Prostate gland (tissue), 2 donors: Measurements from ENCODE around the gene UBAC2. TPM values are rescaled to one million over a fixed set of nuclear protein-coding genes. Genes with fewer than 3 reads are reported as not detected.

ENCODE experiments used
- DNase-seq: peaks from one replicate; pipeline ENCODE4 v3.0.0-alpha.2; 2019; ENCODE audit warnings: low spot score
- H3K27ac ChIP-seq, 2 donors: fragments of 200-600 bp; sonication (generic); 2 replicates each; pipeline ENCODE4 v1.5.1; 2017 to 2019
- H3K27me3 ChIP-seq: fragments of 200-600 bp; sonication (generic); replicated peaks from 2 replicates; pipeline ENCODE4 v1.5.1; 2019; ENCODE audit not compliant: insufficient read depth
- H3K36me3 ChIP-seq, 2 donors: fragments of 200-600 bp; sonication (generic); 1 replicate in 1 of 2; 2 replicates in 1 of 2; pipeline versions ENCODE4 v1.5.1 to v1.8.1; 2017 to 2019
- H3K4me1 ChIP-seq: fragments of 200-600 bp; sonication (generic); replicated peaks from 2 replicates; pipeline ENCODE4 v1.5.1; 2019
- H3K4me3 ChIP-seq, 2 donors: fragments of 200-600 bp; sonication (generic); 2 replicates each; pipeline ENCODE4 v1.5.1; 2017 to 2019
- H3K9me3 ChIP-seq: fragments of 200-600 bp; sonication (generic); 2 replicates; pipeline ENCODE4 v1.5.1; 2017
- CTCF ChIP-seq, 4 experiments: fragments of 200-600 bp in 2 of 4; fragments of 450-650 bp in 2 of 4; sonication (generic) in 2 of 4; IDR thresholded peaks; 1 replicate in 3 of 4; 2 replicates in 1 of 4; pipeline ENCODE4 v1.5.1; 2016 to 2019; ENCODE audit warnings: antibody characterized with exemption in 4 of 4, mild to moderate bottlenecking in 2 of 4, moderate library complexity in 2 of 4
- POLR2A ChIP-seq: fragments of 450-650 bp; IDR thresholded peaks from one replicate; pipeline ENCODE4 v1.6.1; 2016; ENCODE audit warnings: antibody characterized with exemption, mild to moderate bottlenecking
- POLR2AphosphoS5 ChIP-seq: sonication (generic); formaldehyde crosslinking; IDR thresholded peaks from one replicate; pipeline ENCODE4 v1.6.1; 2017; ENCODE audit warnings: antibody characterized with exemption
- WGBS: methylation state at CpG from one replicate; pipeline ENCODE4 v1.1.5; 2018; 5-methylcytosine and 5-hydroxymethylcytosine counted together
- intact Hi-C: fragments of 100-400 bp; cut with DNase I; formaldehyde crosslinking; loops from one replicate; pipeline ENCODE4 v1.14.2; 2022
- total RNA-seq, 2 donors: library from RNA; depleted of rRNA; stranded (reverse); fragments of >200 nt; gene quantifications; one replicate each; pipeline ENCODE4 v1.1.0, GENCODE V29; 2016

UBAC2 gene
- total RNA-seq, 2 donors from 2014 or later: 60.7 to 86.9 TPM

DNA sequence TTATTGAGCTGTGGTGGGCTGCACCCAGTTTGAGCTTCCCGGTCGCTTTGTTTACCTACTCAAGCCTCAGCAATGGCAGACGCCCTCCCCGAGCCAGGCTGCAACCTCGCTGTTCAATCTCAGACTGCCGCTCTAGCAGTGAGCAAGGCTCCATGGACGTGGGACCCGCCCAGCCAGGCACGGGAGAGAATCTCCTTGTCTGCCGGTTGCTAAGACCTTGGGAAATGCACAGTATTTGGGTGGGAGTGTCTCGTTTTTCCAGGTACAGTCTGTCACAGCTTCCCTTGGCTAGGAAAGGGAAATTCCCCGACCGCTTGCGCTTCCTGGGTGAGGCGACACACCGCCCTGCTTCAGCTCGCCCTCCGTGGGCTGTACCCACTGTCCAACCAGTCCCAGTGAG lies 27.7 kb upstream of the UBAC2 start:
- no peak for DNase-seq
- TF ChIP-seq POLR2A: no peak
- no peak for TF ChIP-seq CTCF (IDR thresholded peaks at IDR 0.05)
- TF ChIP-seq POLR2AphosphoS5: no peak
- H3K36me3 ChIP-seq: no peaks in the 10 kb centered on the region
- no peak overlapping the region for H3K4me3 ChIP-seq
- H3K27ac ChIP-seq: no peak overlapping the region
- H3K27me3 ChIP-seq: no peaks in the 10 kb centered on the region
- 81% methylated on average over 18 of the region's 18 CpGs for WGBS
- no peaks in the 10 kb centered on the region for H3K4me1 ChIP-seq
- H3K9me3 ChIP-seq: no peaks in the 10 kb centered on the region
- intact Hi-C loops: no loop called here

DNA sequence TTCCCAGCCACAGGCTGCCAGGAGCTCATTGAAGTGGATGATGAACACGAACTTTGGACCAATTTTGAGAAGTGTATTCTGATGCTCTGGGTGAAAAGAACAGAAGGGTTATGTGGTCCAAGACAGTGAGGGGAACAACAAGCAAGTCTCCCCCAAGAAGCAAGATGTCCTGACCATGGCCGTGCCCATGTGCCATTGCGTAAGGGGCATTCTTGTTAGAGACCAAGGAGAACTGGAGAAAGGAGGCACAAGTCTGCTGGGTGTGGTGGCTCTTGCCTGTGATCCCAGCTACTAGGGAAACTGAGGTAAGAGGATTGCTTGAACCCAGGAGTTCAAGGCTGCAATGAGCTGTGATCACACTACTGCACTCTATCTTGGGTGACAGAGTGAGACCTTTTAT lies 27.0 kb upstream of the UBAC2 start:
- Histone ChIP-seq H3K27ac (no peak overlapping the region), H3K9me3 (no peaks in the 10 kb centered on the region), H3K4me3 (no peak overlapping the region), H3K36me3 (no peaks in the 10 kb centered on the region), H3K27me3 (no peaks in the 10 kb centered on the region), H3K4me1 (no peaks in the 10 kb centered on the region)
- DNase-seq: no peak
- no peak for TF ChIP-seq POLR2A
- no peak for TF ChIP-seq POLR2AphosphoS5
- TF ChIP-seq CTCF (IDR thresholded peaks at IDR 0.05): no peak
- intact Hi-C loops: no loop called here
- WGBS: 80% methylated on average over 3 of the region's 3 CpGs

DNA sequence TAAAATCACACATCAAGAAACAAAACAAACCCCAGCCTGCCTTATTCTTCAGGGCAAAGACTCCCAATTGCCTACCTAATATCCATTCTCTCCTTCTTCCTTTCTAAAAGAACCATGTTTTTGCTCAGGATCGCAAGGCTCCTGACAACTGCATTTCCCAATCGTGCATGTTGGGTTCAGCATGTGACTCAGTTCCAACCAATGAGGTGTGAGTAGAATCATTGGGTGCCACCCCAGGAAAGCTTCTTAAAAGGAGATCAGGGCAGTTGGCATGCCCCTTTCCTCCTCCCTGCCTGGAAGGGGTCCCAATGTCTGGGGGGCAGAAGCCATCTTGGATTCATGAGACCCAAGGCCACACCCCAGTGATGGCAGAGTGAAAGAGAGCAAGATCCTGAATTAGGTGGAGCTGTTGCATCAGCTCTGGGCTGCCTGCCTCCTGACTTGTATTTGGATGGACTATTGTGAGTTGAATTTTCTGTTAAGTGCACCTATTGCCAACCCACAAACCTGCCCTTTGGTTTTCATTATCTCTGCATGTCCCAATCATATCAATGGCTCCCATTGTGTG lies 26.0 kb upstream of the UBAC2 start:
- intact Hi-C loops: no loop called here
- H3K27ac ChIP-seq: no peak overlapping the region
- no peaks in the 10 kb centered on the region for H3K9me3 ChIP-seq
- no peak for TF ChIP-seq CTCF (IDR thresholded peaks at IDR 0.05)
- TF ChIP-seq POLR2A: no peak
- TF ChIP-seq POLR2AphosphoS5: no peak
- 53% methylated on average over 2 of the region's 2 CpGs for WGBS
- H3K4me3 ChIP-seq: no peak overlapping the region
- no peaks in the 10 kb centered on the region for H3K4me1 ChIP-seq
- H3K27me3 ChIP-seq: no peaks in the 10 kb centered on the region
- DNase-seq: no peak
- H3K36me3 ChIP-seq: no peaks in the 10 kb centered on the region

DNA sequence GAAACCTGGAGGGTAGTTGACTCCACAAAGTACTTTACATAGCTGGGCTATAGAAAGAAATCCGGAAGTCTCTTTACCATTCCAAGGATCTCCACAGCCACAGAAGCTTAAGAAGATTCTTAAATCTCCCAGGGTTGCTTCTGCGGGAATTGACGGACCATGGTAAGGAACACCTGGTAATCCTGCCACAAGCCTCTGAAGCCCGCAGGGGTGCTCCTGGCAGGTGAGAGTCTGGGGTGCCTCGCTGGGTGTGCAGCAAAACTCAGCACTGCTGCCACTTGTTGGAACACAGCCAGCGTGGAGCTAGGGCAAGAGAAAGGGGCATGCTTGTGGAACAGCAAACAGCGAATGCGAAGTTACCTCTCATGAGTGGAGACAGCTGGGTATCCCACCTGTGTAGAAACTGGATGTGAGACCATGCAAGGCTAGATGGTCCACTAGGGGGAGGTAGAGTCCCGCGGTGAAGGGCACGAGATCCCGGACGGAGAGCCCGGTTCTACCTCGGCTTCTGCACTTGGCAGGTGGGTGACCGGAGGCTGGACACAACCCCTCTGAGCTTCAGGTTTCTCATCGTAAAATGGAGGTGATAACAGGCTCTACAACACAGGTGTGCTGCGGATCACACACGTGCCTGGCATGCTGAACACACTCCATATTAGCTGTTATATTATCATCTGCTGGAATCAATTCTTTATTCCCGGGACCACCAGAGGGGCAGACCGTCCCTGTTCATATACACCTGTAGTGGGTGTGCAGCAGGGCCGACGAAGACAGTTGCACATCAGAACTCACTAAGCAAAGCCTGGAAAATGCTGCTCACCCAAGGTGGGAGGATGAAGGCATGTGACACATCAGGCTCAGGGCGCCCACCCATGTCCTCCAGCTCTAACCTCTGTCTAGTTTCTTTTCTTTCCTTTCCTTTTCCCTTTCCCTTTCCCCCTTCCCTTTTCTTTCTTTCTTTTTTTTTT lies 24.1 kb upstream of the UBAC2 start:
- Histone ChIP-seq H3K9me3 (no peaks in the 10 kb centered on the region), H3K27me3 (no peaks in the 10 kb centered on the region), H3K4me3 (no peak overlapping the region), H3K4me1 (no peaks in the 10 kb centered on the region), H3K27ac (no peak overlapping the region), H3K36me3 (no peaks in the 10 kb centered on the region)
- peak; percentile 86 to 95 (median 90) for TF ChIP-seq CTCF (IDR thresholded peaks at IDR 0.05)
- TF ChIP-seq POLR2AphosphoS5: no peak
- intact Hi-C loops: loop anchor here (2.0 kb wide), 2 partner anchors 88 to 260 kb away; no protein-coding TSS in a partner anchor
- 19% methylated on average over 24 of the region's 24 CpGs for WGBS
- DNase-seq: peak; percentile 69

DNA sequence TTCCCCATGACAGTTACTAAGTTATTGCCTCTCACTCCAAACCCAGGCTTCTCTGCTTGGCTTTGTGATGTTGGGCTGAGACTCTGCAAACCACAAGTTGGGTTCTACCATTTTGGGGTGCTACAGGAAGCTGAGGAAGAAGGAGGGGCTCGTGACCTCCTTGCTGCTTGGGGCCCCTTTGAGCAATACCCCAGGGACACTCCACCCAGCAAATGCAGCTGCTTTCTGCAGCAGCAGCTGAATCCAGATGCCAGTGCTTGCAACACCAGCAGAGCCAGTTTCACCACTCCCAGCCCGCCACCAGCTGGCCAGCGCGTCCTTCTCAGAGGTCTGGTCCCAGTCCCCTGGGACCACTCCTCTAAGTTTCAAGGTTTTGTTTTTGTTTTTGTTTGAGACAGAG lies 22.0 kb upstream of the UBAC2 start:
- intact Hi-C loops: no loop called here
- WGBS: 88% methylated on average over 4 of the region's 4 CpGs
- Histone ChIP-seq H3K27ac (no peak overlapping the region), H3K4me3 (no peak overlapping the region), H3K9me3 (no peaks in the 10 kb centered on the region), H3K36me3 (no peaks in the 10 kb centered on the region), H3K4me1 (no peaks in the 10 kb centered on the region), H3K27me3 (no peaks in the 10 kb centered on the region)
- no peak for TF ChIP-seq POLR2A
- TF ChIP-seq CTCF (IDR thresholded peaks at IDR 0.05): no peak
- TF ChIP-seq POLR2AphosphoS5: no peak
- no peak for DNase-seq
